Nephron (organoid): ENCODE data around the gene TMEM244.
"Not testable (repeated sequence)": the region's sequence is repeated elsewhere in the genome, so short reads cannot be mapped to it uniquely, and the experiment has no call there.

Source experiments
- H3K27ac Mint-ChIP-seq, 3 experiments: 2 replicates each; pipeline ENCODE4 v1.8.0; 2020; ENCODE audit warnings: mixed read lengths in 3 of 3, mild to moderate bottlenecking in 2 of 3, moderate library complexity in 1 of 3
- H3K27me3 Mint-ChIP-seq: 2 replicates; pipeline ENCODE4 v1.8.0; 2021; ENCODE audit warnings: low read depth, mild to moderate bottlenecking, moderate library complexity, mixed read lengths
- H3K36me3 Mint-ChIP-seq: 2 replicates; pipeline ENCODE4 v1.8.0; 2020; ENCODE audit warnings: low read depth, mixed read lengths
- H3K4me1 Mint-ChIP-seq: 2 replicates; pipeline ENCODE4 v1.8.0; 2020; ENCODE audit warnings: mixed read lengths
- H3K4me3 Mint-ChIP-seq, 3 experiments: 2 replicates each; pipeline ENCODE4 v1.8.0; 2020; ENCODE audit warnings: mild to moderate bottlenecking in 3 of 3, mixed read lengths in 3 of 3, moderate library complexity in 2 of 3
- H3K9me3 Mint-ChIP-seq: 2 replicates; pipeline ENCODE4 v1.8.0; 2020; ENCODE audit warnings: mixed read lengths
- CTCF ChIP-seq, 3 experiments: fragments of 200-600 bp; sonication (generic); IDR thresholded peaks; one replicate each; pipeline ENCODE4 v1.5.0; 2021; ENCODE audit warnings: antibody characterized with exemption in 3 of 3; ENCODE audit not compliant: unreplicated experiment in 3 of 3

TMEM244 gene

GRCh38 chr6:129889580-129889979 is 28.5 kb upstream of the TMEM244 start:
- Mint-ChIP-seq H3K4me3 (no peak overlapping the region), H3K4me1 (no peaks in the 10 kb centered on the region), H3K9me3 (no peaks in the 10 kb centered on the region), H3K27me3 (no peaks in the 10 kb centered on the region), H3K27ac (no peak overlapping the region), H3K36me3 (no peaks in the 10 kb centered on the region)
- no peak for TF ChIP-seq CTCF (IDR thresholded peaks at IDR 0.05; ENCODE audit: unreplicated experiment in 3 of 3)

GRCh38 chr6:129886401-129887155 is 25.5 kb upstream of the TMEM244 start:
- no peak for TF ChIP-seq CTCF (IDR thresholded peaks at IDR 0.05; ENCODE audit: unreplicated experiment in 3 of 3)
- Mint-ChIP-seq H3K36me3 (no peaks in the 10 kb centered on the region), H3K4me3 (no peak overlapping the region), H3K9me3 (no peaks in the 10 kb centered on the region), H3K27ac (no peak overlapping the region), H3K4me1 (no peaks in the 10 kb centered on the region), H3K27me3 (no peaks in the 10 kb centered on the region)

GRCh38 chr6:129884211-129884610 is 23.1 kb upstream of the TMEM244 start:
- Mint-ChIP-seq H3K4me3 (no peak overlapping the region), H3K9me3 (peaks cover under 1% of the 10 kb centered on the region), H3K4me1 (no peaks in the 10 kb centered on the region), H3K36me3 (no peaks in the 10 kb centered on the region), H3K27ac (no peak overlapping the region), H3K27me3 (no peaks in the 10 kb centered on the region)
- TF ChIP-seq CTCF (IDR thresholded peaks at IDR 0.05; ENCODE audit: unreplicated experiment in 3 of 3), result no peak

DNA sequence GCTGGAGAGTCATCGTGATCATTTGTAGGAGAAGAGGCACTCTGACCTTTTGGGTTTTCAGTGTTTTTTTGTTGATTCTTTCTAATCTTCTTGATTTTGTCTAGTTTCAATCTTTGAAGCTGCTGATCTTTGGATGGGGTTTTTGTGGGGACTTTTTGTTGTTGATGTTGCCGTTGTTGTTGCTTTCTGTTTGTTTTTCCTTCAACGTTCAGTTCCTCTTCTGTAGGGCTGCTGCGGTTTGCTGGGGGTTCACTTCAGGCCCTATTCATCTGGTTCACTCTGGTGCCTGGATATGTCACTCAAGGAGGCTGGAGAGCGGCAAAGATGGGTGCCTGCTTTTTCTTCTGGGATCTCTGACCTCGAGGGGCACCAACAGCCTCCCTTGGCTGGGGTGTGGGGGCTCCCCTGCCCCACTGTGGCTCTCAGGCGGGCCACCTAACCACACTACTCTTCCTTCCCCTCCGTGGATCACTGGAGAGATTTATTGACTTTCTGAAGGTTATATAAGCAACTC is 21.5 kb upstream of the TMEM244 start:
- peaks cover 3% of the 10 kb centered on the region for H3K27me3 Mint-ChIP-seq
- no peaks in the 10 kb centered on the region for H3K36me3 Mint-ChIP-seq
- no peak for TF ChIP-seq CTCF (IDR thresholded peaks at IDR 0.05; ENCODE audit: unreplicated experiment in 3 of 3)
- H3K4me1 Mint-ChIP-seq, result no peaks in the 10 kb centered on the region
- peaks cover 6% of the 10 kb centered on the region for H3K9me3 Mint-ChIP-seq
- no peak overlapping the region for H3K4me3 Mint-ChIP-seq
- H3K27ac Mint-ChIP-seq, result no peak overlapping the region

- not testable (repeated sequence) for H3K36me3 Mint-ChIP-seq, H3K9me3 Mint-ChIP-seq, H3K4me1 Mint-ChIP-seq
Measured at GRCh38 chr6:129877894-129878293, 16.8 kb upstream of the TMEM244 start.

DNA sequence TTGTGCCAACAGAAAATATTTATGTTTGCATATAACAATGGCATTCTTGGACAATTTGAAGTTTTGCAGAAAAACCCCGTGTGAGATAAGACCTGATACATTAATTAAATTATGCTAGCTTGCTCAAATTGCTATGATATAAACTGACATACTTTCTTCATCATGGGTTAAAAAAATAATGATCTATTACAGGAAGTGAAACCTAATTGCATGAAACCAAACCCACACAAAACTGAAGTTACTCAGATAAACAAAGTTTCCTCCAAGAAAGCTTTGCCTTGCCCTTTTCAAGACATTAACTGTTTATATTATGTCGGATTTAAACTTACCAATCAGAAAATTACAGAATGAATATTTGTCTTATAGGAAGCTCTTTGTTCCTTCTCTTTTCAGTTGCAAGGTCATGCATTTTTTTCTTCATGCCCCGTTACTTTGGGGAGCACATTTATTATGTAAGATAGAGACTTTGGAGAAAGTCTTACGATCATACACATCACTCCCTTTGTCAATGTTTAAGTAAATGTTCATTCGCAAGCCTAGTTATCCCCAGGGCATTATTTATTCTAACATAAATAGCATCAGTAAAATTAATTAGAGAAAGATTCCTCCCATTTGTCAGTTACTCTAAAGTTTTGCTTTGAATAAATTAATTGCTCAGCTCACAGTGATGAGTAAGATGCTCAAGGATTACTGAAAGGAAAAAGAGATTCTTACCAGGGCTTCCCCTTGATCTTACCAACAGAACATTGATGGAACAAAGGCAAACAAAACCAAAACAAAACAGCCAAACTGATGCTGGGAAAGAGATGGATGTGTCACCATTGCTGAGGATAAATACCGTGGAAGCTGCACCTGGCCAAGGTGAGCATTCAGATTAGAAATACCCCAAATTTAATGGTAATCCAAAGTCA is 14.8 kb upstream of the TMEM244 start:
- H3K4me3 Mint-ChIP-seq, result no peak overlapping the region
- peaks cover 12% of the 10 kb centered on the region for H3K4me1 Mint-ChIP-seq
- no peak for TF ChIP-seq CTCF (IDR thresholded peaks at IDR 0.05; ENCODE audit: unreplicated experiment in 3 of 3)
- no peaks in the 10 kb centered on the region for H3K36me3 Mint-ChIP-seq
- peaks cover 3% of the 10 kb centered on the region for H3K27me3 Mint-ChIP-seq
- H3K27ac Mint-ChIP-seq, result peak overlapping the region; percentile 1 to 36 (median 21)
- H3K9me3 Mint-ChIP-seq, result peaks cover 9% of the 10 kb centered on the region

More at GRCh38 chr6:129877894-129878293, 16.8 kb upstream of the TMEM244 start:
- not testable (repeated sequence) for H3K27me3 Mint-ChIP-seq, H3K27ac Mint-ChIP-seq, H3K4me3 Mint-ChIP-seq
